Osteocyte (in vitro differentiated cells): ENCODE results near the gene HMX1. TPM values are rescaled to one million over a fixed set of nuclear protein-coding genes. Genes with fewer than 3 reads are reported as not detected.

ENCODE experiments used
- DNase-seq: peaks from one replicate; pipeline ENCODE4 v3.0.0; 2021; ENCODE audit warnings: mixed read lengths; ENCODE audit not compliant: unreplicated experiment; ENCODE audit errors: extremely low spot score
- H3K27ac Mint-ChIP-seq: one replicate; pipeline ENCODE4 v1.8.0; 2021; ENCODE audit warnings: mild to moderate bottlenecking, mixed read lengths; ENCODE audit not compliant: unreplicated experiment
- H3K27me3 Mint-ChIP-seq: one replicate; pipeline ENCODE4 v1.8.0; 2021; ENCODE audit warnings: mixed read lengths; ENCODE audit not compliant: unreplicated experiment
- H3K36me3 Mint-ChIP-seq: one replicate; pipeline ENCODE4 v1.8.0; 2021; ENCODE audit warnings: mixed read lengths; ENCODE audit not compliant: unreplicated experiment
- H3K4me1 Mint-ChIP-seq: one replicate; pipeline ENCODE4 v1.8.0; 2021; ENCODE audit warnings: mixed read lengths; ENCODE audit not compliant: unreplicated experiment
- H3K4me3 Mint-ChIP-seq: one replicate; pipeline ENCODE4 v1.8.0; 2021; ENCODE audit warnings: mild to moderate bottlenecking, moderate library complexity, mixed read lengths; ENCODE audit not compliant: unreplicated experiment
- H3K9me3 Mint-ChIP-seq: one replicate; pipeline ENCODE4 v1.8.0; 2021; ENCODE audit warnings: mixed read lengths; ENCODE audit not compliant: unreplicated experiment
- CTCF ChIP-seq: fragments of 200-600 bp; sonication (generic); IDR thresholded peaks from 2 replicates; pipeline ENCODE4 v1.5.0; 2021; ENCODE audit warnings: antibody characterized with exemption, mild to moderate bottlenecking, moderate library complexity
- total RNA-seq: library from RNA; stranded (reverse); gene quantifications from 2 replicates; pipeline ENCODE4 v1.2.1, GENCODE V29; 2021

The HMX1 gene
- total RNA-seq, 1 donor from 2014 or later, result 3.5 TPM

- Mint-ChIP-seq H3K4me3 (no peak overlapping the region), H3K4me1 (no peaks in the 10 kb centered on the region), H3K36me3 (no peaks in the 10 kb centered on the region), H3K27me3 (peaks cover 5% of the 10 kb centered on the region), H3K27ac (no peak overlapping the region), H3K9me3 (no peaks in the 10 kb centered on the region)
- no peak for TF ChIP-seq CTCF
- peak; percentile 76 for DNase-seq
Measured at GRCh38 chr4:8834681-8835220, 36.9 kb downstream of the HMX1 start.

GRCh38 chr4:8832113-8832915 lies 39.3 kb downstream of the HMX1 start:
- DNase-seq, result peak; percentile 83
- Mint-ChIP-seq H3K36me3 (no peaks in the 10 kb centered on the region), H3K27ac (no peak overlapping the region), H3K4me3 (no peak overlapping the region), H3K4me1 (no peaks in the 10 kb centered on the region), H3K9me3 (no peaks in the 10 kb centered on the region), H3K27me3 (peaks cover 4% of the 10 kb centered on the region)
- no peak for TF ChIP-seq CTCF

- peaks cover 4% of the 10 kb centered on the region for H3K27me3 Mint-ChIP-seq
- no peaks in the 10 kb centered on the region for H3K9me3 Mint-ChIP-seq
- TF ChIP-seq CTCF, result no peak
- H3K27ac Mint-ChIP-seq, result no peak overlapping the region
- no peak overlapping the region for H3K4me3 Mint-ChIP-seq
- DNase-seq, result peak; percentile 72
- no peaks in the 10 kb centered on the region for H3K4me1 Mint-ChIP-seq
- H3K36me3 Mint-ChIP-seq, result no peaks in the 10 kb centered on the region
Measured at GRCh38 chr4:8831221-8832112, 40.2 kb downstream of the HMX1 start.

- H3K27ac Mint-ChIP-seq, result no peak overlapping the region
- H3K36me3 Mint-ChIP-seq, result no peaks in the 10 kb centered on the region
Measured at GRCh38 chr4:8830611-8831200, 40.9 kb downstream of the HMX1 start.

More at GRCh38 chr4:8830611-8831200, 40.9 kb downstream of the HMX1 start:
- peak; percentile 76 for DNase-seq
- peaks cover 9% of the 10 kb centered on the region for H3K27me3 Mint-ChIP-seq
- H3K9me3 Mint-ChIP-seq, result no peaks in the 10 kb centered on the region
- TF ChIP-seq CTCF, result no peak
- no peaks in the 10 kb centered on the region for H3K4me1 Mint-ChIP-seq
- no peak overlapping the region for H3K4me3 Mint-ChIP-seq
